GM18526 (cell line): ENCODE results near the gene NXPH1.

Experiments
- POLR2A ChIP-seq: IDR thresholded peaks from 3 replicates; pipeline ENCODE4 v1.6.1; 2011; ENCODE audit not compliant: insufficient read length; ENCODE audit errors: extremely low read depth

NXPH1 gene

DNA sequence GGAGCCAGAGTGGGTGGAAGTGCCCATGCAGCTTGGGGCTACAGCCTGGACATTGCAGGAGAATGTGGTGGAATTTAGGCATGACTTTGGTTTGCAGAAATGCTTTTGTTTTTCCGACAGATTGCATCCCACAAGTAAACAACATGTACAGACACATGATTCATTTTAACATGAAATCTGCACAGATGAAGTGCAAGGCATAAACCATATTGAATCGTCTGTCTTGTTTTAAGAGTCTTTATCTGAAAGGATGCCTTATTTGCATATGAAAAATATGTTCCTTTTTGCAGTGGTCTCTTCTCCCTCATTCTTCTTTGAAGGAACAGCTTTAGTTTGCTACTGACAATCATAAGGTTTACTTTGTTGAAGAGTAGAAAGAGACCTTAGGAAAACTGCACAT, 94.9 kb downstream of the NXPH1 start:
- no peak for TF ChIP-seq POLR2A

GRCh38 chr7:8531991-8532515, 98.6 kb downstream of the NXPH1 start:
- TF ChIP-seq POLR2A, result no peak

GRCh38 chr7:8536431-8536830, 103.0 kb downstream of the NXPH1 start:
- no peak for TF ChIP-seq POLR2A

GRCh38 chr7:8549046-8549445, 115.6 kb downstream of the NXPH1 start:
- no peak for TF ChIP-seq POLR2A

GRCh38 chr7:8560501-8560900, 127.1 kb downstream of the NXPH1 start:
- TF ChIP-seq POLR2A, result no peak

DNA sequence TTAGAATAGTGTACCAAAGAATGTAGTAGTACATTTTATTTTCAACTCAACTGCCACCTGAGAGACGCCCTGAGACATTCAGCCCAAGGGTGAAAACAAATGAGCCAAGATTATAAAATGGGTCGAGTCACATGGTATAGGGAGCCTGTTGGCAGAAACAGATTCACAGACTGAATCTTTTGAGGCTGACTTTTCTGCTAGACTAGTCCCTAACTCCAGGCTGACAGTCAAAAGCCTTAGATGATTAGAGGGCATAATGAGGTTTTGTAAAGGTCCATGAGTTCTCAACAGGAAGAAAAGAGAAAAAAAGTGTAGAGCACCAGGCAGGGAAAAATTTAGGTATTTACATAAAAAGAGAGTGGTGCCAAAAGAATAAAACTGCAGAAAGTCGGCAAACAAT, 128.0 kb downstream of the NXPH1 start:
- TF ChIP-seq POLR2A, result no peak

- no peak for TF ChIP-seq POLR2A
Measured at GRCh38 chr7:8564281-8564680, 130.9 kb downstream of the NXPH1 start.

GRCh38 chr7:8566016-8566415, 132.6 kb downstream of the NXPH1 start:
- TF ChIP-seq POLR2A, result no peak

DNA sequence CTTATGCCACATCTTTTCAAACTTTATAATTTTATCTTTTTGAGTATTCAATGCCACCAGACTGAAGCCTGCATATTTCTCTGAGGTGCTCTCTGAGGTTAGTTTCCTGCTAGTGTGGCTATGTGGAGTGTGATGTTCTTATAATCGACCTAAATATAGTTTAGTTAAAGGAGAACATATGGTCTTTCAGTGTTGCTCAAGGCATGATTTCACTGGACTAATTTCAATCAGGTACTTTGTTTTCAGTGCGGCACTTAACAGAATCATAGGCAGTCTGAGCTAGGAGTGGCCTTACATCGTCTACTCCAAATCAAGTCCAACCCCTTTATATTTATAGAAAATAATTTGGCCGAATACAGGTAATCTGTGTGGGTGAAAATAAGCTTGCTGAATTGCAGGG, 134.2 kb downstream of the NXPH1 start:
- TF ChIP-seq POLR2A, result no peak

- no peak for TF ChIP-seq POLR2A
Measured at GRCh38 chr7:8579661-8580194, 146.3 kb downstream of the NXPH1 start.

DNA sequence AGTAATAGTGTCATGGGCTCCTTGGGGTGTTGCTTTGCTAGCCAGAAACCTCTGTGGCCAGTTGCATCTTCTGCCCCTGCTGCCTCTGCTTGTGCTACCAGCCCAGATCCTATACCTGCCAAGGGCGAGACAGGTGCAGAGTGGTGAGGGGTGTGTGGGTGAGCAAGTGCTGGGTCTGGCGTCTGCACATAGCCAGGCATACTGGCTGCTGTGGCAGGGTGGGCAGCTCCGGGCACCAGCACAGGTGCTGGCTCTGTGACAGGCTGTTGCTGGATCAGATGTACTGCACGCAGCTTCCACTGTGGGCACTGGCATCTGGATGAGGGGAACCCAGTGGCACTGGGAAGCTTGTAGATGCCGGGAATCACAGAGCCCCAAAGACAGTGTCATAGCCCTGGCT, 148.4 kb downstream of the NXPH1 start:
- TF ChIP-seq POLR2A, result no peak

- no peak for TF ChIP-seq POLR2A
Measured at GRCh38 chr7:8582728-8583127, 149.3 kb downstream of the NXPH1 start.

DNA sequence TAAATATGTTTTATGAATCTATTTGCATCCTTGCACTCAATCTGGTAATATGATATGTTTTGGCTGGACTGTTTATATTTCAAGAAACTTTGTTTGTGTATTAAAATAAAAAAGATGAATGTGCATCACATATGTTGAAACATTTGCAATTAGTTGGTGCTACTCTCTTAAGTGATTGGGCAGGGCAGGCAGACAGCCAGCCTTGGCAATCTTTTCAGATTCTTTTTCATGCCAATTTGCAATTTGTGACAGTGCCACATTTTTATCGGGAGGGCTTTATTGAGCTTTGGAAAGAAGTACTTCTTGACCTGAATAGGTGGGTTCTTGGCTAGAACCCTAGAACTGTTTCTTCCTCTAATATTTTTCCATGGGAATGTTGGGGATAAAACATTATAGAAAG, 152.2 kb downstream of the NXPH1 start:
- no peak for TF ChIP-seq POLR2A

- no peak for TF ChIP-seq POLR2A
Measured at GRCh38 chr7:8590225-8590624, 156.8 kb downstream of the NXPH1 start.

GRCh38 chr7:8590791-8591190, 157.4 kb downstream of the NXPH1 start:
- TF ChIP-seq POLR2A, result no peak

GRCh38 chr7:8591289-8591688, 157.9 kb downstream of the NXPH1 start:
- TF ChIP-seq POLR2A, result no peak

DNA sequence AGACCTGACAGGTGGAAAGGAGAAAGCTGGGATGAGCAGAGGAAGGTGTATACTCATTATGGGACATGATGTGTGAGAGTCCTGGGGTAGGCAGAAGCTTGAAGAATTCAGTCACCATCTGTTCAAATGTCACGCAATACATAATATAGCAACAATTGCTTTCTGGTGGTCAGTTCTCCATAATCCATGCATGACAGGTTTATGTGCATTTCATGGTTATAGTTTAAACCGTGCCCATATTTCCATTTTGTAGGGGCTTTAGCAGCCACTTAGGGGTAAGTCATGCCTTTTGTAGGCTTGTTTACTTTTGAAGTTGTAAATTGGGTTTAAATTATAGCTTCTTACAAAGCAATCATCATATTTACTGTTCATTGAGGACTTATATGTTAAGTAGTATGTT, 158.8 kb downstream of the NXPH1 start:
- TF ChIP-seq POLR2A, result no peak
